Measurements from ENCODE around the gene UGCG. TPM values are rescaled to one million over a fixed set of nuclear protein-coding genes. Genes with fewer than 3 reads are reported as not detected.

UGCG gene
- total and polyA plus RNA-seq, 8 donors = 13.7 to 182 (median 19.7) TPM

DNA sequence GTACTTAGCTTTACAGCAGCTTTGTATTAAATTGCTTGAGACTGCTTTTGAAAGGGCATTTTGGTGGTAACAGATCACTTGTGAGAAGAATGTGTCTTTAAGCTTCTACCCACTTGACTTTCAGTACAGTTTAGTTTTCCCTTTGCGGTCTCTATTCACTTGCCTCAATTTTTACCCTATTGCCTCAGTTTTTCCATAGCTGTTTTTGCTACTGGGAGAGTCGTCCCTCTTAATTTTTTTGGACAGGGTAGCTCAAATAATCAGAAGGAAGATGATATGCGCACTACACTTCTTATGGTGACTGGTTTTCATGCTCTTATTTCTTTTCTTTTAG lies 18.8 kb downstream of the UGCG start:
- peak overlapping the region in 2 of 5 donors; percentile 71 to 75 for H3K27ac ChIP-seq

DNA sequence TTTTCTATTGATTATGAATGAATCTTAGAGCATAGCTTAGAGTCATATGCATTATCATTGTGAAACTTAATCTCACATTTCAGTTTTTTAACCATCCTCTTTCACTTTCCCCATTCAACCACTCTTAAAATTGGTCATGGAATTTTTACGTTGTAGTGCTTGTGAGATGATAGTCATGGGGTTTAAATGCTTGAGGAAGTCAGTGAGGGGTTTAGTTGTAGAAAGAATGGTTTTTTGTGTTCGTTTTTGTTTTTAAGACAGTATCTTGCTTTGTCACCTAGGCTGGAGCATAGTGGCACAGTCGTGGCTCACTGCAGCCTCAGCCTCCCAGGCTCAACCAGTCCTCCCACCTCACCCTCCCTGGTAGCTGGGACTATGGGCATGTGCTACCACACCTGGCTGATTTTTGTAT lies 19.6 kb downstream of the UGCG start:
- Histone ChIP-seq H3K36me3 (peaks cover 0 to 44% (median 22%) of the 10 kb centered on the region in 4 donors), H3K4me3 (no peak overlapping the region), H3K4me1 (peaks cover 33 to 92% (median 53%) of the 10 kb centered on the region in 4 donors), H3K27me3 (no peaks in the 10 kb centered on the region), H3K9me3 (no peaks in the 10 kb centered on the region), H3K27ac (peak overlapping the region; percentile 69 to 84 (median 71))
- DNase-seq = no peak
- intact Hi-C loops (cut with DNase I; ENCODE audit: low total_unique reads) = no loop called here
- TF ChIP-seq EP300 (IDR thresholded peaks at IDR 0.05) = no peak
- 44 to 71% (median 68%) methylated on average over 3 of the region's 3 CpGs for WGBS, 5 donors

More for the DNA sequence above, 18.8 kb downstream of the UGCG start:
- WGBS, 5 donors = 60 to 83% (median 74%) methylated on average over 3 of the region's 3 CpGs
- Histone ChIP-seq H3K36me3 (peaks cover 0 to 36% (median 19%) of the 10 kb centered on the region in 4 donors), H3K4me1 (peaks cover 33 to 92% (median 57%) of the 10 kb centered on the region in 4 donors), H3K27me3 (no peaks in the 10 kb centered on the region), H3K9me3 (no peaks in the 10 kb centered on the region), H3K4me3 (peak overlapping the region in 1 of 4 donors; percentile 21)
- TF ChIP-seq POLR2A (IDR thresholded peaks at IDR 0.05) (no peak), EP300 (IDR thresholded peaks at IDR 0.05) (no peak), POLR2AphosphoS5 (IDR thresholded peaks at IDR 0.05) (no peak)
- TF ChIP-seq, protein P1, sequence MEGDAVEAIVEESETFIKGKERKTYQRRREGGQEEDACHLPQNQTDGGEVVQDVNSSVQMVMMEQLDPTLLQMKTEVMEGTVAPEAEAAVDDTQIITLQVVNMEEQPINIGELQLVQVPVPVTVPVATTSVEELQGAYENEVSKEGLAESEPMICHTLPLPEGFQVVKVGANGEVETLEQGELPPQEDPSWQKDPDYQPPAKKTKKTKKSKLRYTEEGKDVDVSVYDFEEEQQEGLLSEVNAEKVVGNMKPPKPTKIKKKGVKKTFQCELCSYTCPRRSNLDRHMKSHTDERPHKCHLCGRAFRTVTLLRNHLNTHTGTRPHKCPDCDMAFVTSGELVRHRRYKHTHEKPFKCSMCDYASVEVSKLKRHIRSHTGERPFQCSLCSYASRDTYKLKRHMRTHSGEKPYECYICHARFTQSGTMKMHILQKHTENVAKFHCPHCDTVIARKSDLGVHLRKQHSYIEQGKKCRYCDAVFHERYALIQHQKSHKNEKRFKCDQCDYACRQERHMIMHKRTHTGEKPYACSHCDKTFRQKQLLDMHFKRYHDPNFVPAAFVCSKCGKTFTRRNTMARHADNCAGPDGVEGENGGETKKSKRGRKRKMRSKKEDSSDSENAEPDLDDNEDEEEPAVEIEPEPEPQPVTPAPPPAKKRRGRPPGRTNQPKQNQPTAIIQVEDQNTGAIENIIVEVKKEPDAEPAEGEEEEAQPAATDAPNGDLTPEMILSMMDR (IDR thresholded peaks at IDR 0.05) = no peak
- intact Hi-C loops (cut with DNase I; ENCODE audit: low total_unique reads) = no loop called here
- DNase-seq = no peak

DNA sequence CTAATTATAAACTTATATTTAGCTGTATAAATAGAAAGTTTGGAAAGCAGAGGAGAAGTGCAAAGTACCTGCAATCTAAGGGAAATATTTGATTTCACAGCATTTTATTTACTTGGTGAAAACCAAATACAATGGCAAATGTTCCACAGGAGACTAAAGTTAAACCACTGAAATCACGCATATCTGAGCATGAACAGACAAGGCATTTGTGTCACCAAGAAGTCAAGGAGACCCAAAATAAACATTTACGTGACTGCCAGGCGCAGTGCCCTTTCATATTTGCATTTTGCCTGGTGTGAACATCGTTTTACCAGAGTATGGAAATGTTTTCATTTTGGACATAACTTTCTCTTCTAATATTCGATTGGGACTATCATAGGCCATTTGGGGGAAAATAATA lies 20.6 kb downstream of the UGCG start:
- Histone ChIP-seq H3K27me3 (no peaks in the 10 kb centered on the region), H3K27ac (peak overlapping the region in 4 of 5 donors; percentile 69 to 75 (median 71)), H3K4me3 (peak overlapping the region in 2 of 4 donors; percentile 1 to 7), H3K4me1 (peaks cover 33 to 93% (median 55%) of the 10 kb centered on the region in 4 donors), H3K9me3 (no peaks in the 10 kb centered on the region), H3K36me3 (peaks cover 0 to 49% (median 22%) of the 10 kb centered on the region in 4 donors)
- WGBS, 5 donors = 23 to 59% (median 41%) methylated on average over 5 of the region's 5 CpGs
- peak; percentile 51 to 72 for DNase-seq
- intact Hi-C loops (cut with DNase I; ENCODE audit: low total_unique reads) = no loop called here
- TF ChIP-seq EP300 (IDR thresholded peaks at IDR 0.05) (no peak), POLR2AphosphoS5 (IDR thresholded peaks at IDR 0.05) (peak; percentile 30 to 83 (median 45)), POLR2A (IDR thresholded peaks at IDR 0.05) (no peak)
- TF ChIP-seq, protein P1 (IDR thresholded peaks at IDR 0.05) = no peak

DNA sequence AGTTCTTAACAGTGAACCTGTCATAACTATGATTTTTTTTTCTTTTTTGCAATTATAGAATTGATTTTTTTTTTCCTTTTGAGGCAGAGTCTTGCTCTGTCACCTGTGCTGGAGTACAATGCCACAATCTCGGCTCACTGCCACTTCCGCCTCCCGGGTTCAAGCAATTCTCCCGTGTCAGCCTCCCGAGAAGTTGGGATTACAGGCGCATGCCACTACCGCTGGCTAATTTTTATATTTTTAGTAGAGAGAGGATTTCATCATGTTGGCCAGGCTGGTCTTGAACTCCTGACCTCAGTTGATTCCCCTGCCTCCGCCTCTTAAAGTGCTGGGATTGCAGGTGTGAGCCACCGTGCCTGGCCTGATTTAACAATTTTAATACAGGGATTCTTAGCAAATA lies 21.4 kb downstream of the UGCG start:
- intact Hi-C loops (cut with DNase I; ENCODE audit: low total_unique reads) = no loop called here
- WGBS, 5 donors = 31 to 65% (median 50%) methylated on average over 9 of the region's 9 CpGs
- Histone ChIP-seq H3K27ac (peak overlapping the region; percentile 69 to 87 (median 71)), H3K4me1 (peaks cover 34 to 93% (median 55%) of the 10 kb centered on the region in 4 donors), H3K4me3 (peak overlapping the region in 2 of 4 donors; percentile 1 to 7), H3K27me3 (no peaks in the 10 kb centered on the region), H3K9me3 (no peaks in the 10 kb centered on the region), H3K36me3 (peaks cover 0 to 55% (median 23%) of the 10 kb centered on the region in 4 donors)
- TF ChIP-seq POLR2A (IDR thresholded peaks at IDR 0.05) (no peak), EP300 (IDR thresholded peaks at IDR 0.05) (no peak), POLR2AphosphoS5 (IDR thresholded peaks at IDR 0.05) (no peak)
- TF ChIP-seq, protein P1 (IDR thresholded peaks at IDR 0.05) = no peak
- no peak for DNase-seq

DNA sequence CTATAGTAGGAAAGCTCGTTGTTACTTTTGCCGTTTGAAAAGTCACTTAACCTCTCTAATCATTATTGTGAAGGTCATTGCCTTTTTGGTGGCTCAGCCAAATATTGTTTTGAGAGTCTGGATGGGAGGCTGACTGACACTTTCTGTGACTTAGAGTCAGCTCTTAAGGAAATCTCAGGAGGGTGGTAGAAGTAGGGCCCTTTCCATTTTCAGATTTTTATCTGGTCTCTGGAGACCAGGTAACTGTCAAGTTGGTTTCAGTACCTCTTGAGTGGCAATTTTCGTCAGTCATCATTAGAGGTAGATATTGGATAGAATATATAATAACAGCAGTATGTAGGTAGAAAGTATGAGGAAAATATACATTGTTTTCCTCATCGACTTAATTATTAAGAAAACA lies 23.3 kb downstream of the UGCG start:
- intact Hi-C loops (cut with DNase I; ENCODE audit: low total_unique reads) = no loop called here
- WGBS, 5 donors = 46 to 71% (median 58%) methylated on average over 4 of the region's 4 CpGs
- peak overlapping the region in 2 of 5 donors; percentile 12 to 33 for H3K27ac ChIP-seq
- no peaks in the 10 kb centered on the region for H3K27me3 ChIP-seq
- H3K36me3 ChIP-seq = peaks cover 0 to 64% (median 30%) of the 10 kb centered on the region in 4 donors
- H3K4me1 ChIP-seq = peaks cover 22 to 89% (median 41%) of the 10 kb centered on the region in 4 donors
- no peaks in the 10 kb centered on the region for H3K9me3 ChIP-seq
- no peak for TF ChIP-seq EP300 (IDR thresholded peaks at IDR 0.05)
- TF ChIP-seq, protein P1 (IDR thresholded peaks at IDR 0.05) = no peak
- TF ChIP-seq POLR2A (IDR thresholded peaks at IDR 0.05) = no peak
- no peak for TF ChIP-seq POLR2AphosphoS5 (IDR thresholded peaks at IDR 0.05)
- H3K4me3 ChIP-seq = no peak overlapping the region
- no peak for DNase-seq
